ENCODE results near the gene KTI12. TPM values are rescaled to one million over a fixed set of nuclear protein-coding genes. Genes with fewer than 3 reads are reported as not detected.
A peak's percentile ranks its signal among the peaks of the same experiment; 100 is the strongest.

The KTI12 gene
- total and polyA plus RNA-seq, 9 donors = 2.5 to 4.4 (median 3.3) TPM

DNA sequence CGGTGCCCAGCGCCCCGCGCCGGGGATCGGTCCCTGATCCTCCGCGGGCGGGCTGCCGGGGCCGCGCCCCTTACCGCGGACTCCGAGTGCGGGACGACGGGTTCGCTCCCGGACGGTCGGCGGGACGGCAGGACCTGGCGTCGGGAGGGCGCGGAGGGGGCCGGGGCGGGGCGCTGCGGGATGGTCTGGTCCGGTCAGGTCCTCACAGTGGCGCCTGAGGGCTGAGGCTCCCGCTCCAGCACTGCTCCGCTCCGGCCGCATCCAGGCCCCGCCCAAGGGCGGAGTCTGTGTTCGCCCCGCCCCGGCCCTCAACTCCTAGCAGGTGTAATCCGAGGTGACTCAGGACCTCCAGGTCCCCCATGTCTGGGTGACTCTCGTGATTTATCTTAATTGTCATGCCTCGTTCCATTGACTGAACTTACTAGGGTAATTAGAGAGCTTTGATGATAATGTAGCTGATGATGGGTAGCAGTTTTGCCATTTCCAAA is 43.1 kb downstream of the KTI12 start, which contains the start of gene RAB3B:
TSS of gene RAB3B (minus strand) at position 223 of the 488 bp plus-strand sequence. CDS start 13,583 bp downstream, outside the sequence.
- no peaks in the 10 kb centered on the region for H3K9me3 ChIP-seq (replicated peaks; ENCODE audit: control insufficient read depth, low read depth, low read length)
- H3K36me3 ChIP-seq (ENCODE audit: control insufficient read depth, insufficient read depth, low read length) = no peaks in the 10 kb centered on the region
- H3K27me3 ChIP-seq (ENCODE audit: control insufficient read depth, insufficient read depth, low read length) = peaks cover 47% of the 10 kb centered on the region
- DNase-seq = peak; percentile 31
- under 1% methylated on average over 44 of the region's 46 CpGs for WGBS (ENCODE audit: insufficient coverage)
- H3K4me1 ChIP-seq (ENCODE audit: control insufficient read depth, insufficient read depth, low read length) = no peaks in the 10 kb centered on the region
- H3K27ac ChIP-seq (ENCODE audit: low read length) = no peak within 1 kb of the TSS
- no peak within 1 kb of the TSS for H3K4me3 ChIP-seq (ENCODE audit: low read length)

- H3K4me1 ChIP-seq (ENCODE audit: control insufficient read depth, insufficient read depth, low read length) = no peaks in the 10 kb centered on the region
- DNase-seq = no peak
- WGBS (ENCODE audit: insufficient coverage) = 7% methylated on average over 33 of the region's 47 CpGs
- H3K36me3 ChIP-seq (ENCODE audit: control insufficient read depth, insufficient read depth, low read length) = no peaks in the 10 kb centered on the region
- peaks cover 47% of the 10 kb centered on the region for H3K27me3 ChIP-seq (ENCODE audit: control insufficient read depth, insufficient read depth, low read length)
- H3K9me3 ChIP-seq (replicated peaks; ENCODE audit: control insufficient read depth, low read depth, low read length) = no peaks in the 10 kb centered on the region
- H3K4me3 ChIP-seq (ENCODE audit: low read length) = no peak overlapping the region
- no peak overlapping the region for H3K27ac ChIP-seq (ENCODE audit: low read length)
Observed at GRCh38 chr1:51989582-51990477, 43.8 kb downstream of the KTI12 start.

- no peak overlapping the region for H3K4me3 ChIP-seq (ENCODE audit: low read length)
- no peak overlapping the region for H3K27ac ChIP-seq (ENCODE audit: low read length)
- no peaks in the 10 kb centered on the region for H3K36me3 ChIP-seq (ENCODE audit: control insufficient read depth, insufficient read depth, low read length)
- H3K27me3 ChIP-seq (ENCODE audit: control insufficient read depth, insufficient read depth, low read length) = peaks cover 46% of the 10 kb centered on the region
- no peaks in the 10 kb centered on the region for H3K9me3 ChIP-seq (replicated peaks; ENCODE audit: control insufficient read depth, low read depth, low read length)
- DNase-seq = no peak
- no peaks in the 10 kb centered on the region for H3K4me1 ChIP-seq (ENCODE audit: control insufficient read depth, insufficient read depth, low read length)
Observed at GRCh38 chr1:51988254-51988653, 45.4 kb downstream of the KTI12 start.

DNA sequence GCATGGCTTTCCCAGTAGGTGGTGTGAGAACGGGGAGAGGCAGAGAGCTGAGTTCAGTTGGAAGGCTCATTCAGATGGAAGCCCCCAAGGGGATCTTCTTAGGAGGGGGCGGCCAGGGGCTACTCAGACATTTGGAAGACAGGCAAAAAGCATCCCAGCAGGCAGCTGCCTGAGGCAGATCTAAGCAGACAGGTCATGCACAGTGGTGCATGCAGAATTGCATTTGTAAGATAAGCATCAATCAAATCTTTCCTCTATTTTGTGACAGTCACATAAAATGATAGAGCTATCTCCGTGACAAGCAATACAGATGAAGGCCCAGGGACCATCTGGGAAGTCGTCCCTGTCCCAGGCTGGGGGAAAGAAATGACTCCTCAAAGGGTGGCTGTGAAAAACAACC is 46.9 kb downstream of the KTI12 start:
- H3K27ac ChIP-seq (ENCODE audit: low read length) = no peak overlapping the region
- WGBS (ENCODE audit: insufficient coverage) = 33% methylated on average over 2 of the region's 4 CpGs
- H3K36me3 ChIP-seq (ENCODE audit: control insufficient read depth, insufficient read depth, low read length) = no peaks in the 10 kb centered on the region
- no peak for DNase-seq
- H3K4me3 ChIP-seq (ENCODE audit: low read length) = no peak overlapping the region
- peaks cover 33% of the 10 kb centered on the region for H3K27me3 ChIP-seq (ENCODE audit: control insufficient read depth, insufficient read depth, low read length)
- no peaks in the 10 kb centered on the region for H3K9me3 ChIP-seq (replicated peaks; ENCODE audit: control insufficient read depth, low read depth, low read length)
- no peaks in the 10 kb centered on the region for H3K4me1 ChIP-seq (ENCODE audit: control insufficient read depth, insufficient read depth, low read length)

DNA sequence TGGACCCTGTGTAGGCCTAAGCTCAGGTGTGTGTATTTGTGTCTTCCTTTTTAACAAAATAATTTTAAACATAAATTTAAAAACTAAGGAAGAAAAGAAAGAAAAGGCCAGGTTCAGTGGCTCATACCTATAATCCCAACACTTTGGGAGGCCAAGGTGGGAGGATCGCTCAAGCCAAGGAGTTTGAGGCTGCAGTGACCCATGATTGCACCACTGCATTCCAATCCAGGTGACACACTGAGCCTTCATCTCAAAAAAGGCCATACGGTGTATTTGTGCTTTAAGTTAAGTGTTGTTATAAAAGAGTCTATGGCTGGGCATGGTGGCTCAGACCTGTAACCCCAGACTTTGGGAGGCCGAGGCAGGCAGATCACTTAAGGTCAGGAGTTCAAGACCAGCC is 51.4 kb downstream of the KTI12 start:
- no CpG with 5 or more reads among the region's 3 CpGs for WGBS (ENCODE audit: insufficient coverage)
- no peaks in the 10 kb centered on the region for H3K36me3 ChIP-seq (ENCODE audit: control insufficient read depth, insufficient read depth, low read length)
- H3K27me3 ChIP-seq (ENCODE audit: control insufficient read depth, insufficient read depth, low read length) = peaks cover 6% of the 10 kb centered on the region
- DNase-seq = no peak
- H3K4me3 ChIP-seq (ENCODE audit: low read length) = no peak overlapping the region
- no peaks in the 10 kb centered on the region for H3K4me1 ChIP-seq (ENCODE audit: control insufficient read depth, insufficient read depth, low read length)
- no peak overlapping the region for H3K27ac ChIP-seq (ENCODE audit: low read length)
- H3K9me3 ChIP-seq (replicated peaks; ENCODE audit: control insufficient read depth, low read depth, low read length) = no peaks in the 10 kb centered on the region

Other genes with a start within 250 kb of the KTI12 start
- 80.1 TPM for gene NRDC, start 155.1 kb downstream of the KTI12 start, total RNA-seq
- gene NRDC, start 155.1 kb downstream of the KTI12 start, polyA plus RNA-seq (ENCODE audit: insufficient read depth in 1 of 8, insufficient read length in 8 of 8, low replicate concordance in 1 of 8) = 100 to 1,000 TPM in 7 of 8 donors, 10 to 100 TPM in 1; 98.8 to 146 (median 113) TPM
- gene RAB3B, start 43.1 kb downstream of the KTI12 start, total RNA-seq = 0.18 TPM
- gene RAB3B, start 43.1 kb downstream of the KTI12 start, polyA plus RNA-seq (ENCODE audit: insufficient read depth in 1 of 8, insufficient read length in 8 of 8, low replicate concordance in 1 of 8) = under 1 TPM; 0.19 to 0.34 (median 0.28) TPM
- gene TXNDC12, start 21.4 kb upstream of the KTI12 start, total RNA-seq = 32.9 TPM
- gene TXNDC12, start 21.4 kb upstream of the KTI12 start, polyA plus RNA-seq (ENCODE audit: insufficient read depth in 1 of 8, insufficient read length in 8 of 8, low replicate concordance in 1 of 8) = 10 to 100 TPM; 32.6 to 47.5 (median 38.5) TPM
- gene BTF3L4, start 22.5 kb upstream of the KTI12 start, total RNA-seq = 58.7 TPM
- gene BTF3L4, start 22.5 kb upstream of the KTI12 start, polyA plus RNA-seq (ENCODE audit: insufficient read depth in 1 of 8, insufficient read length in 8 of 8, low replicate concordance in 1 of 8) = 10 to 100 TPM; 63.9 to 80.3 (median 73.2) TPM
- 27.4 TPM for gene ZFYVE9, start 108.3 kb upstream of the KTI12 start, total RNA-seq
- gene ZFYVE9, start 108.3 kb upstream of the KTI12 start, polyA plus RNA-seq (ENCODE audit: insufficient read depth in 1 of 8, insufficient read length in 8 of 8, low replicate concordance in 1 of 8) = 10 to 100 TPM; 13.7 to 23.4 (median 19.4) TPM